Sigmoid colon (tissue), 4 donors: ENCODE measurements around the gene CCDC158.

Experiments used
- POLR2AphosphoS5 ChIP-seq, 4 donors: sonication (generic); formaldehyde crosslinking; IDR thresholded peaks; one replicate each; pipeline ENCODE4 v1.6.1; 2017; ENCODE audit warnings: antibody characterized with exemption in 4 of 4
- TF ChIP-seq, protein P1 (sequence below), 4 experiments: fragments of 450-650 bp in 3 of 4; fragments of 200-600 bp in 1 of 4; IDR thresholded peaks; one replicate each; pipeline ENCODE4 v1.5.1; 2016 to 2019; ENCODE audit warnings: antibody characterized with exemption in 4 of 4, mild to moderate bottlenecking in 3 of 4, moderate library complexity in 2 of 4

GRCh38 chr4:76301068-76301774 lies 119.7 kb downstream of the CCDC158 start:
- TF ChIP-seq, protein P1, sequence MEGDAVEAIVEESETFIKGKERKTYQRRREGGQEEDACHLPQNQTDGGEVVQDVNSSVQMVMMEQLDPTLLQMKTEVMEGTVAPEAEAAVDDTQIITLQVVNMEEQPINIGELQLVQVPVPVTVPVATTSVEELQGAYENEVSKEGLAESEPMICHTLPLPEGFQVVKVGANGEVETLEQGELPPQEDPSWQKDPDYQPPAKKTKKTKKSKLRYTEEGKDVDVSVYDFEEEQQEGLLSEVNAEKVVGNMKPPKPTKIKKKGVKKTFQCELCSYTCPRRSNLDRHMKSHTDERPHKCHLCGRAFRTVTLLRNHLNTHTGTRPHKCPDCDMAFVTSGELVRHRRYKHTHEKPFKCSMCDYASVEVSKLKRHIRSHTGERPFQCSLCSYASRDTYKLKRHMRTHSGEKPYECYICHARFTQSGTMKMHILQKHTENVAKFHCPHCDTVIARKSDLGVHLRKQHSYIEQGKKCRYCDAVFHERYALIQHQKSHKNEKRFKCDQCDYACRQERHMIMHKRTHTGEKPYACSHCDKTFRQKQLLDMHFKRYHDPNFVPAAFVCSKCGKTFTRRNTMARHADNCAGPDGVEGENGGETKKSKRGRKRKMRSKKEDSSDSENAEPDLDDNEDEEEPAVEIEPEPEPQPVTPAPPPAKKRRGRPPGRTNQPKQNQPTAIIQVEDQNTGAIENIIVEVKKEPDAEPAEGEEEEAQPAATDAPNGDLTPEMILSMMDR (IDR thresholded peaks at IDR 0.05), result no peak
- no peak for TF ChIP-seq POLR2AphosphoS5 (IDR thresholded peaks at IDR 0.05)
